Measurements from ENCODE around the gene SOD3. TPM values are rescaled to one million over a fixed set of nuclear protein-coding genes. Genes with fewer than 3 reads are reported as not detected.

Gene SOD3
- total and polyA plus RNA-seq, 2 of the 13 experiments (the other 11 are each of a cell fraction or from before 2014, with no cell fraction given) = 0.04 TPM; not detected in 1

DNA sequence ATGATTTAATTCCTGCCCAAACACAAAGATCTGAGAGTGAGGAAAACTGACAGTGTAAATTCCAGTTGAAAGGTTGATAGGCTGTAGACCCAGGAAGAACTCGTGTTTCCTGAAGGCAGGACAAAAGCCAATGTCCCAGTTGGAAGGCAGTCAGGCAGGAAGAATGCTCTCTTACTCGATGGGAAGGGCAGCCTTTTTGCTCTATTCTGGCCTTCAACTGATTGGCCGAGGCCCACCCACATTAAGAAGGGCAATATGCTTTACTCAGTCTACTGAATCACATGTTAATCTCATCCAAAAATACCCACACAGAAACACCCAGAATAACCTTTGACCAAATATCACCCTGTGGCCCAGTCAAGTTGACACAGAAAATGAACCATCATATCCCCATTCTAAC, 45.3 kb upstream of the SOD3 start:
- Histone ChIP-seq H3K9ac (ENCODE audit: insufficient read depth, low read depth, low read length) (no peak overlapping the region), H3K4me1 (ENCODE audit: insufficient read depth, low read length) (no peaks in the 10 kb centered on the region), H3K4me3 (replicated peaks in 1 of 3; ENCODE audit: insufficient read depth in 1 of 3, low read depth in 2 of 3, low read length in 3 of 3) (no peak overlapping the region), H3K9me3 (ENCODE audit: low read length) (no peaks in the 10 kb centered on the region), H3K27ac (ENCODE audit: extremely low read length, insufficient read depth, low read length) (no peak overlapping the region), H3K36me3 (replicated peaks in 1 of 2; ENCODE audit: control insufficient read depth in 1 of 2, insufficient read depth in 2 of 2, low read length in 2 of 2) (no peaks in the 10 kb centered on the region), H4K20me1 (ENCODE audit: insufficient read depth, low read length) (no peaks in the 10 kb centered on the region), H3K79me2 (ENCODE audit: insufficient read depth, low read length) (no peaks in the 10 kb centered on the region), H3K27me3 (ENCODE audit: control insufficient read depth in 1 of 2, insufficient read depth in 2 of 2, low read length in 2 of 2) (no peaks in the 10 kb centered on the region), H2AFZ (ENCODE audit: low read length) (no peak overlapping the region), H3K4me2 (ENCODE audit: low read depth, low read length) (no peak overlapping the region)
- POLR2A ChIA-PET = no interaction called here
- CTCF ChIA-PET (ENCODE audit: low intra/inter-chr PET ratio, low total read pairs) = no interaction called here
- WGBS (ENCODE audit: low lambda C conversion rate) = 0% methylated on average over 3 of the region's 3 CpGs
- DNase-seq (ENCODE audit: low spot score) (no peak), FAIRE-seq (no peak), ATAC-seq (no peak)
- TF ChIP-seq SKI (IDR thresholded peaks at IDR 0.05; ENCODE audit: partially characterized antibody) = no peak
- TF ChIP-seq ZNF563 (CRISPR knock-in tag; IDR thresholded peaks at IDR 0.05) = no peak
- TF ChIP-seq ZNF567 (CRISPR knock-in tag; IDR thresholded peaks at IDR 0.05; ENCODE audit: borderline replicate concordance) = no peak
- TF ChIP-seq ZBTB8A (CRISPR knock-in tag; IDR thresholded peaks at IDR 0.05; ENCODE audit: borderline replicate concordance, low read depth) = no peak
- TF ChIP-seq ETV5 (CRISPR knock-in tag; IDR thresholded peaks at IDR 0.05; ENCODE audit: borderline replicate concordance) = no peak
- no peak for TF ChIP-seq ARNTL (CRISPR knock-in tag; IDR thresholded peaks at IDR 0.05)
- no peak for TF ChIP-seq ZNF121 (CRISPR knock-in tag; IDR thresholded peaks at IDR 0.05)
- TF ChIP-seq, protein P1, sequence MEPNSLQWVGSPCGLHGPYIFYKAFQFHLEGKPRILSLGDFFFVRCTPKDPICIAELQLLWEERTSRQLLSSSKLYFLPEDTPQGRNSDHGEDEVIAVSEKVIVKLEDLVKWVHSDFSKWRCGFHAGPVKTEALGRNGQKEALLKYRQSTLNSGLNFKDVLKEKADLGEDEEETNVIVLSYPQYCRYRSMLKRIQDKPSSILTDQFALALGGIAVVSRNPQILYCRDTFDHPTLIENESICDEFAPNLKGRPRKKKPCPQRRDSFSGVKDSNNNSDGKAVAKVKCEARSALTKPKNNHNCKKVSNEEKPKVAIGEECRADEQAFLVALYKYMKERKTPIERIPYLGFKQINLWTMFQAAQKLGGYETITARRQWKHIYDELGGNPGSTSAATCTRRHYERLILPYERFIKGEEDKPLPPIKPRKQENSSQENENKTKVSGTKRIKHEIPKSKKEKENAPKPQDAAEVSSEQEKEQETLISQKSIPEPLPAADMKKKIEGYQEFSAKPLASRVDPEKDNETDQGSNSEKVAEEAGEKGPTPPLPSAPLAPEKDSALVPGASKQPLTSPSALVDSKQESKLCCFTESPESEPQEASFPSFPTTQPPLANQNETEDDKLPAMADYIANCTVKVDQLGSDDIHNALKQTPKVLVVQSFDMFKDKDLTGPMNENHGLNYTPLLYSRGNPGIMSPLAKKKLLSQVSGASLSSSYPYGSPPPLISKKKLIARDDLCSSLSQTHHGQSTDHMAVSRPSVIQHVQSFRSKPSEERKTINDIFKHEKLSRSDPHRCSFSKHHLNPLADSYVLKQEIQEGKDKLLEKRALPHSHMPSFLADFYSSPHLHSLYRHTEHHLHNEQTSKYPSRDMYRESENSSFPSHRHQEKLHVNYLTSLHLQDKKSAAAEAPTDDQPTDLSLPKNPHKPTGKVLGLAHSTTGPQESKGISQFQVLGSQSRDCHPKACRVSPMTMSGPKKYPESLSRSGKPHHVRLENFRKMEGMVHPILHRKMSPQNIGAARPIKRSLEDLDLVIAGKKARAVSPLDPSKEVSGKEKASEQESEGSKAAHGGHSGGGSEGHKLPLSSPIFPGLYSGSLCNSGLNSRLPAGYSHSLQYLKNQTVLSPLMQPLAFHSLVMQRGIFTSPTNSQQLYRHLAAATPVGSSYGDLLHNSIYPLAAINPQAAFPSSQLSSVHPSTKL (CRISPR knock-in tag; IDR thresholded peaks at IDR 0.05) = no peak
- TF ChIP-seq, protein P2, sequence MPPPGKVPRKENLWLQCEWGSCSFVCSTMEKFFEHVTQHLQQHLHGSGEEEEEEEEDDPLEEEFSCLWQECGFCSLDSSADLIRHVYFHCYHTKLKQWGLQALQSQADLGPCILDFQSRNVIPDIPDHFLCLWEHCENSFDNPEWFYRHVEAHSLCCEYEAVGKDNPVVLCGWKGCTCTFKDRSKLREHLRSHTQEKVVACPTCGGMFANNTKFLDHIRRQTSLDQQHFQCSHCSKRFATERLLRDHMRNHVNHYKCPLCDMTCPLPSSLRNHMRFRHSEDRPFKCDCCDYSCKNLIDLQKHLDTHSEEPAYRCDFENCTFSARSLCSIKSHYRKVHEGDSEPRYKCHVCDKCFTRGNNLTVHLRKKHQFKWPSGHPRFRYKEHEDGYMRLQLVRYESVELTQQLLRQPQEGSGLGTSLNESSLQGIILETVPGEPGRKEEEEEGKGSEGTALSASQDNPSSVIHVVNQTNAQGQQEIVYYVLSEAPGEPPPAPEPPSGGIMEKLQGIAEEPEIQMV (CRISPR knock-in tag; IDR thresholded peaks at IDR 0.05; ENCODE audit: low read depth) = no peak
- no peak for TF ChIP-seq CREB1 (IDR thresholded peaks at IDR 0.05)
- TF ChIP-seq CREB1 (CRISPR knock-in tag; IDR thresholded peaks at IDR 0.05) = no peak
- TF ChIP-seq, protein P3, sequence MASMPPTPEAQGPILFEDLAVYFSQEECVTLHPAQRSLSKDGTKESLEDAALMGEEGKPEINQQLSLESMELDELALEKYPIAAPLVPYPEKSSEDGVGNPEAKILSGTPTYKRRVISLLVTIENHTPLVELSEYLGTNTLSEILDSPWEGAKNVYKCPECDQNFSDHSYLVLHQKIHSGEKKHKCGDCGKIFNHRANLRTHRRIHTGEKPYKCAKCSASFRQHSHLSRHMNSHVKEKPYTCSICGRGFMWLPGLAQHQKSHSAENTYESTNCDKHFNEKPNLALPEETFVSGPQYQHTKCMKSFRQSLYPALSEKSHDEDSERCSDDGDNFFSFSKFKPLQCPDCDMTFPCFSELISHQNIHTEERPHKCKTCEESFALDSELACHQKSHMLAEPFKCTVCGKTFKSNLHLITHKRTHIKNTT (CRISPR knock-in tag; IDR thresholded peaks at IDR 0.05) = no peak
- TF ChIP-seq BRCA1 (CRISPR knock-in tag; IDR thresholded peaks at IDR 0.05) = no peak
- no peak for TF ChIP-seq ZMAT3 (CRISPR knock-in tag; conservative IDR thresholded peaks at IDR 0.05)
- TF ChIP-seq NR2F1 (CRISPR knock-in tag; IDR thresholded peaks at IDR 0.05) = no peak
- no peak for TF ChIP-seq CEBPB (IDR thresholded peaks at IDR 0.05; ENCODE audit: borderline replicate concordance, low read depth, low read length)
- TF ChIP-seq ZNF776 (CRISPR knock-in tag; IDR thresholded peaks at IDR 0.05) = no peak
- TF ChIP-seq ZNF326 (CRISPR knock-in tag; IDR thresholded peaks at IDR 0.05; ENCODE audit: borderline replicate concordance) = no peak
- TF ChIP-seq, protein P4, sequence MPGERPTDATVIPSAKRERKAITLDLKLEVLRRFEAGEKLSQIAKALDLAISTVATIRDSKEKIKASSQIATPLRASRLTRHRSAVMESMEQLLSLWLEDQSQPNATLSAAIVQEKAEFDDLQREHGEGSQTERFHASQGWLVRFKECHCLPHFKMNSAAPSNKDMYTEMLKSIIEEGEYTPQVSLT (CRISPR knock-in tag; IDR thresholded peaks at IDR 0.05; ENCODE audit: borderline replicate concordance, low read depth) = no peak
- BruUV-seq (replicated peaks) = no TSS peak
- intact Hi-C loops (cut with micrococcal nuclease; ENCODE audit: unreplicated experiment) (no loop called here), in situ Hi-C loops (cut with HindIII; ENCODE audit: extremely low pct_ligation_motif_present, low pct_unique_long_range_greater_than_20kb) (no loop called here)
